Measurements from ENCODE around the gene GPR176. TPM values are rescaled to one million over a fixed set of nuclear protein-coding genes. Genes with fewer than 3 reads are reported as not detected.

The GPR176 gene
- total RNA-seq, 4 donors from 2014 or later: 0.53 to 6.2 (median 3.0) TPM

- peak overlapping the region; percentile 76 for H3K4me3 ChIP-seq (ENCODE audit: low read depth, poor library complexity, severe bottlenecking)
- no peak for DNase-seq (ENCODE audit: low spot score in 2 of 2)
- intact Hi-C loops (cut with DNase I; ENCODE audit: low total_unique reads): no loop called here
- TF ChIP-seq CTCF (IDR thresholded peaks at IDR 0.05) (no peak), POLR2A (IDR thresholded peaks at IDR 0.05) (no peak)
- WGBS, 2 donors: 9 to 13% methylated on average over 13 of the region's 13 CpGs
These were observed 14.5 kb upstream of the GPR176 start for GRCh38 chr15:39934397-39935071.

GRCh38 chr15:39931615-39932014 is 11.5 kb upstream of the GPR176 start:
- DNase-seq (ENCODE audit: low spot score in 2 of 2): no peak
- WGBS, 2 donors: 57 to 81% methylated on average over 3 of the region's 3 CpGs
- TF ChIP-seq CTCF (IDR thresholded peaks at IDR 0.05): no peak
- no peak for TF ChIP-seq POLR2A (IDR thresholded peaks at IDR 0.05)
- intact Hi-C loops (cut with DNase I; ENCODE audit: low total_unique reads): no loop called here
- H3K4me3 ChIP-seq (ENCODE audit: low read depth, poor library complexity, severe bottlenecking): no peak overlapping the region

GRCh38 chr15:39926526-39926925 is 6.5 kb upstream of the GPR176 start:
- no peak overlapping the region for H3K4me3 ChIP-seq (ENCODE audit: low read depth, poor library complexity, severe bottlenecking)
- 88 to 94% methylated on average over 5 of the region's 5 CpGs for WGBS, 2 donors
- no peak for DNase-seq (ENCODE audit: low spot score in 2 of 2)
- no peak for TF ChIP-seq POLR2A (IDR thresholded peaks at IDR 0.05)
- TF ChIP-seq CTCF (IDR thresholded peaks at IDR 0.05): no peak
- intact Hi-C loops (cut with DNase I; ENCODE audit: low total_unique reads): no loop called here

- WGBS, 2 donors: 78 to 79% methylated on average over 5 of the region's 5 CpGs
- intact Hi-C loops (cut with DNase I; ENCODE audit: low total_unique reads): no loop called here
These were observed 5.2 kb upstream of the GPR176 start for GRCh38 chr15:39925112-39925842.

GRCh38 chr15:39924437-39924836 is 4.4 kb upstream of the GPR176 start:
- intact Hi-C loops (cut with DNase I; ENCODE audit: low total_unique reads): no loop called here
- no peak overlapping the region for H3K4me3 ChIP-seq (ENCODE audit: low read depth, poor library complexity, severe bottlenecking)
- no peak for DNase-seq (ENCODE audit: low spot score in 2 of 2)
- 74 to 79% methylated on average over 3 of the region's 3 CpGs for WGBS, 2 donors
- TF ChIP-seq POLR2A (IDR thresholded peaks at IDR 0.05): no peak

More at GRCh38 chr15:39925112-39925842, 5.2 kb upstream of the GPR176 start:
- no peak for DNase-seq (ENCODE audit: low spot score in 2 of 2)
- TF ChIP-seq CTCF (IDR thresholded peaks at IDR 0.05) (no peak), POLR2A (IDR thresholded peaks at IDR 0.05) (no peak)
- H3K4me3 ChIP-seq (ENCODE audit: low read depth, poor library complexity, severe bottlenecking): no peak overlapping the region

- TF ChIP-seq CTCF (IDR thresholded peaks at IDR 0.05) (no peak), POLR2A (IDR thresholded peaks at IDR 0.05) (no peak)
- 41 to 48% methylated on average over 4 of the region's 4 CpGs for WGBS, 2 donors
- intact Hi-C loops (cut with DNase I; ENCODE audit: low total_unique reads): no loop called here
- DNase-seq (ENCODE audit: low spot score in 2 of 2): no peak
- no peak overlapping the region for H3K4me3 ChIP-seq (ENCODE audit: low read depth, poor library complexity, severe bottlenecking)
These were observed 2.5 kb upstream of the GPR176 start for GRCh38 chr15:39922462-39923092.
